GM21381 (cell line): ENCODE data around the gene RETREG3.
"Not testable (repeated sequence)": the region's sequence is repeated elsewhere in the genome, so short reads cannot be mapped to it uniquely, and the experiment has no call there.

ENCODE experiments used
- ATAC-seq: cut with Tn5 transposase; IDR thresholded peaks from one replicate; pipeline ENCODE4 v1.9.1; 2021; ENCODE audit warnings: mild to moderate bottlenecking, moderate library complexity; ENCODE audit not compliant: unreplicated experiment

The RETREG3 gene

GRCh38 chr17:42574463-42574862 is 34.7 kb downstream of the RETREG3 start:
- no peak for ATAC-seq

- ATAC-seq = no peak
Observed at GRCh38 chr17:42573095-42573494, 36.1 kb downstream of the RETREG3 start.

- ATAC-seq = no peak
Observed at GRCh38 chr17:42571435-42572225, 37.5 kb downstream of the RETREG3 start.

GRCh38 chr17:42568341-42569111 is 40.6 kb downstream of the RETREG3 start:
- ATAC-seq = no peak

- ATAC-seq = peak; percentile 65
Observed at GRCh38 chr17:42566883-42567573, 42.1 kb downstream of the RETREG3 start, which contains the start of gene MLX. TSS of gene MLX (plus strand) at chr17:42567100. CDS start at chr17:42567125, 25 bp downstream.

GRCh38 chr17:42566215-42566882 is 42.8 kb downstream of the RETREG3 start:
- ATAC-seq = peak; percentile 4

GRCh38 chr17:42565523-42566214 is 43.5 kb downstream of the RETREG3 start:
- no peak for ATAC-seq

GRCh38 chr17:42564815-42565522 is 44.2 kb downstream of the RETREG3 start:
- ATAC-seq = no peak

- no peak for ATAC-seq
Observed at GRCh38 chr17:42563950-42564349, 45.2 kb downstream of the RETREG3 start.

- no peak for ATAC-seq
Observed at GRCh38 chr17:42563543-42563942, 45.6 kb downstream of the RETREG3 start.

- no peak for ATAC-seq
Observed at GRCh38 chr17:42563143-42563509, 46.0 kb downstream of the RETREG3 start.

GRCh38 chr17:42562388-42563142 is 46.6 kb downstream of the RETREG3 start:
- no peak for ATAC-seq

GRCh38 chr17:42561897-42562387 is 47.2 kb downstream of the RETREG3 start, which contains the start of gene COASY:
TSS of gene COASY (plus strand) at chr17:42562148. CDS start at chr17:42562623, 475 bp downstream.
- no peak for ATAC-seq

GRCh38 chr17:42560246-42560645 is 48.9 kb downstream of the RETREG3 start:
- no peak for ATAC-seq

- no peak for ATAC-seq
Observed at GRCh38 chr17:42559075-42559474, 50.1 kb downstream of the RETREG3 start.

GRCh38 chr17:42555961-42556617 is 53.1 kb downstream of the RETREG3 start:
- not testable (repeated sequence) for ATAC-seq

- ATAC-seq = no peak
Observed at GRCh38 chr17:42555122-42555622, 54.0 kb downstream of the RETREG3 start.
